NCI-H2107 treated with DMSO at 0.1 percent for 48 hours (cell line): ENCODE data around the gene CDKN1B.

Source experiments
- DNase-seq: peaks from one replicate; lab custom pipeline; 2025; ENCODE audit not compliant: unreplicated experiment; lab: John Stamatoyannopoulos, UW

CDKN1B gene

GRCh38 chr12:12700254-12700653 is 16.9 kb upstream of the CDKN1B start:
- no peak for DNase-seq

GRCh38 chr12:12701457-12701856 is 15.7 kb upstream of the CDKN1B start:
- DNase-seq: no peak

GRCh38 chr12:12704593-12705230 is 12.5 kb upstream of the CDKN1B start:
- peak; percentile 95 for DNase-seq

GRCh38 chr12:12705838-12706520 is 11.2 kb upstream of the CDKN1B start:
- DNase-seq: peak; percentile 10

GRCh38 chr12:12713932-12714275 is 3.3 kb upstream of the CDKN1B start:
- DNase-seq: no peak

- peak; percentile 91 for DNase-seq
Measured at GRCh38 chr12:12714276-12715021, 2.7 kb upstream of the CDKN1B start.

- DNase-seq: no peak
Measured at GRCh38 chr12:12715128-12715458, 2.1 kb upstream of the CDKN1B start.

GRCh38 chr12:12715459-12716150 is 1.6 kb upstream of the CDKN1B start:
- peak; percentile 82 for DNase-seq

- DNase-seq: peak; percentile 68
Measured at GRCh38 chr12:12716151-12716792, 896 bp upstream of the CDKN1B start.

- DNase-seq: no peak
Measured at GRCh38 chr12:12717586-12718380, 615 bp downstream of the CDKN1B start.

- DNase-seq: peak; percentile 28
Measured at GRCh38 chr12:12718381-12718759, 1.2 kb downstream of the CDKN1B start.

- peak; percentile 70 for DNase-seq
Measured at GRCh38 chr12:12718853-12719252, 1.7 kb downstream of the CDKN1B start.

GRCh38 chr12:12719496-12719895 is 2.3 kb downstream of the CDKN1B start:
- DNase-seq: peak; percentile 46

GRCh38 chr12:12720052-12720451 is 2.9 kb downstream of the CDKN1B start:
- DNase-seq: peak; percentile 46

GRCh38 chr12:12720672-12721161 is 3.5 kb downstream of the CDKN1B start:
- DNase-seq: peak; percentile 79

- peak; percentile 79 for DNase-seq
Measured at GRCh38 chr12:12721176-12721751, 4.1 kb downstream of the CDKN1B start.

- DNase-seq: peak; percentile 89
Measured at GRCh38 chr12:12721814-12722434, 4.8 kb downstream of the CDKN1B start.

GRCh38 chr12:12722435-12723148 is 5.4 kb downstream of the CDKN1B start:
- DNase-seq: peak; percentile 87
